Uterus (tissue), 4 donors: ENCODE results near the gene FMC1. TPM values are rescaled to one million over a fixed set of nuclear protein-coding genes. Genes with fewer than 3 reads are reported as not detected.

ENCODE experiments used
- DNase-seq, 2 donors: peaks; one replicate each; pipeline ENCODE4 v3.0.0-alpha.2; 2019 to 2020
- H3K27ac ChIP-seq, 2 donors: fragments of 200-600 bp; sonication (generic); 1 replicate in 1 of 2; 2 replicates in 1 of 2; pipeline ENCODE4 v1.5.1; 2016 to 2018
- H3K27me3 ChIP-seq, 2 donors: fragments of 200-600 bp; sonication (generic); one replicate each; pipeline ENCODE4 v1.5.1; 2018 to 2019; ENCODE audit warnings: control low read depth in 1 of 2
- H3K36me3 ChIP-seq, 2 donors: fragments of 200-600 bp; sonication (generic); one replicate each; pipeline ENCODE4 v1.5.1; 2019; ENCODE audit warnings: control low read depth in 1 of 2
- H3K4me1 ChIP-seq, 2 donors: fragments of 200-600 bp; sonication (generic); one replicate each; pipeline ENCODE4 v1.5.1; 2018 to 2019; ENCODE audit warnings: control low read depth in 1 of 2
- H3K4me3 ChIP-seq, 2 donors: fragments of 200-600 bp; sonication (generic); 1 replicate in 1 of 2; 2 replicates in 1 of 2; pipeline ENCODE4 v1.5.1; 2018 to 2019; ENCODE audit warnings: mild to moderate bottlenecking in 1 of 2
- H3K9me3 ChIP-seq, 2 donors: fragments of 200-600 bp; sonication (generic); one replicate each; pipeline ENCODE4 v1.5.1; 2019; ENCODE audit warnings: control low read depth in 1 of 2
- CTCF ChIP-seq, 4 experiments: fragments of 200-600 bp in 2 of 4; fragments of 450-650 bp in 2 of 4; sonication (generic) in 2 of 4; IDR thresholded peaks; one replicate each; pipeline ENCODE4 v1.5.1; 2016 to 2019; ENCODE audit warnings: antibody characterized with exemption in 4 of 4, mild to moderate bottlenecking in 2 of 4, moderate library complexity in 1 of 4
- POLR2A ChIP-seq, 2 donors: fragments of 450-650 bp; IDR thresholded peaks; one replicate each; pipeline ENCODE4 v1.6.1; 2016; ENCODE audit warnings: antibody characterized with exemption in 2 of 2, mild to moderate bottlenecking in 1 of 2, moderate library complexity in 1 of 2
- intact Hi-C: fragments of 100-400 bp; cut with DNase I; formaldehyde crosslinking; loops from one replicate; pipeline ENCODE4 v1.15.1; 2023; ENCODE audit warnings: low total_unique reads
- total RNA-seq, 4 donors: library from RNA; depleted of rRNA in 3 of 4; stranded (reverse); fragments of >200 nt in 3 of 4; gene quantifications; one replicate each; pipeline versions ENCODE4 v1.1.0 to v1.2.4, GENCODE V29; 2014 to 2023
- donor health status: DM: yes; HTN: yes; CAD: no.

The FMC1 gene
- total RNA-seq, 4 donors from 2014 or later, result 4.1 to 17.9 (median 8.6) TPM

GRCh38 chr7:139340037-139340807 lies 915 bp upstream of the FMC1 start:
- peak overlapping the region; percentile 97 to 100 for H3K27ac ChIP-seq
- H3K27me3 ChIP-seq, result no peaks in the 10 kb centered on the region
- H3K9me3 ChIP-seq, result peaks cover 0 to 5% of the 10 kb centered on the region in 2 donors
- intact Hi-C loops, result no loop called here
- H3K4me3 ChIP-seq, result peak overlapping the region; percentile 81 to 96
- peak; percentile 98 to 100 for DNase-seq
- H3K4me1 ChIP-seq, result peaks cover 0 to 3% of the 10 kb centered on the region in 2 donors
- TF ChIP-seq POLR2A (IDR thresholded peaks at IDR 0.05) (peak; percentile 64 to 72), CTCF (IDR thresholded peaks at IDR 0.05) (peak; percentile 64 to 75 (median 69))
- no peaks in the 10 kb centered on the region for H3K36me3 ChIP-seq

GRCh38 chr7:139340808-139341057 lies 404 bp upstream of the FMC1 start:
- peaks cover 0 to 5% of the 10 kb centered on the region in 2 donors for H3K9me3 ChIP-seq
- TF ChIP-seq CTCF (IDR thresholded peaks at IDR 0.05) (no peak), POLR2A (IDR thresholded peaks at IDR 0.05) (no peak)

GRCh38 chr7:139341776-139342226 lies 664 bp downstream of the FMC1 start:
- DNase-seq, result no peak
- H3K27me3 ChIP-seq, result no peaks in the 10 kb centered on the region
- no peak for TF ChIP-seq POLR2A (IDR thresholded peaks at IDR 0.05)
- no peak for TF ChIP-seq CTCF (IDR thresholded peaks at IDR 0.05)
- H3K4me3 ChIP-seq, result peak overlapping the region; percentile 81 to 96
- H3K36me3 ChIP-seq, result no peaks in the 10 kb centered on the region
- peak overlapping the region; percentile 97 to 100 for H3K27ac ChIP-seq
- H3K9me3 ChIP-seq, result peaks cover 0 to 5% of the 10 kb centered on the region in 2 donors
- H3K4me1 ChIP-seq, result peaks cover 0 to 3% of the 10 kb centered on the region in 2 donors
- intact Hi-C loops, result no loop called here

More at GRCh38 chr7:139340808-139341057, 404 bp upstream of the FMC1 start:
- peak in 1 of 2 donors; percentile 82 for DNase-seq
- peaks cover 0 to 3% of the 10 kb centered on the region in 2 donors for H3K4me1 ChIP-seq
- no peaks in the 10 kb centered on the region for H3K36me3 ChIP-seq
- peak overlapping the region; percentile 81 to 96 for H3K4me3 ChIP-seq
- peak overlapping the region; percentile 97 to 100 for H3K27ac ChIP-seq
- intact Hi-C loops, result no loop called here
- H3K27me3 ChIP-seq, result no peaks in the 10 kb centered on the region

GRCh38 chr7:139345042-139345441 lies 3.9 kb downstream of the FMC1 start:
- Histone ChIP-seq H3K27me3 (no peaks in the 10 kb centered on the region), H3K4me1 (peaks cover 0 to 3% of the 10 kb centered on the region in 2 donors), H3K27ac (no peak overlapping the region), H3K36me3 (no peaks in the 10 kb centered on the region), H3K4me3 (no peak overlapping the region), H3K9me3 (no peaks in the 10 kb centered on the region)
- no peak for TF ChIP-seq POLR2A (IDR thresholded peaks at IDR 0.05)
- no peak for DNase-seq
- intact Hi-C loops, result no loop called here

GRCh38 chr7:139351027-139351426 lies 9.9 kb downstream of the FMC1 start:
- Histone ChIP-seq H3K4me1 (no peaks in the 10 kb centered on the region), H3K9me3 (no peaks in the 10 kb centered on the region), H3K4me3 (no peak overlapping the region), H3K27me3 (no peaks in the 10 kb centered on the region), H3K27ac (no peak overlapping the region), H3K36me3 (no peaks in the 10 kb centered on the region)
- intact Hi-C loops, result no loop called here
- DNase-seq, result no peak
- TF ChIP-seq POLR2A (IDR thresholded peaks at IDR 0.05) (no peak), CTCF (IDR thresholded peaks at IDR 0.05) (no peak)
